ENCODE measurements around the gene ZSCAN10. TPM values are rescaled to one million over a fixed set of nuclear protein-coding genes. Genes with fewer than 3 reads are reported as not detected.

ZSCAN10 gene
- total and polyA plus RNA-seq, 8 donors, result 0.35 TPM; not detected in 7

DNA sequence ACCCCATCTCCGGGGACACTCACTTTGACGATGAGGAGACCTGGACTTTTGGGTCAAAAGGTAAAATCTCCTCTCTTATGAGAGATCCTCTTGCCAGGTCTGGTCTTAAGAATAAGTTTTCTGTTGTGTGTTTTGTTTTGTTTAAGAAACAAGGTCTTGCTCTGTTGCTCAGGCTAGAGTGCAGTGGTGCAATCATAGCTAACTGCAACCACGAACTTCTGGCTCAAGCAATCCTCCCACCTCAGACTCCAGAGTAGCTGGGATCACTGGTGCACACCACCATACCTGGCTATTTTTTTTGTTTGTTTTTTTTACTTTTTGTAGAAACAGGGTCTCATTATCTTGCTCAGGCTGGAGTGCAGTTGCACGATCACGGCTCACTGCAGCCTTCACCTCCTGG is 48.6 kb downstream of the ZSCAN10 start:
- ATAC-seq (no peak), FAIRE-seq (no peak), DNase-seq (no peak)
- WGBS, 2 donors, result 71 to 81% methylated on average over 5 of the region's 5 CpGs
- no peaks in the 10 kb centered on the region for H3K36me3 ChIP-seq
- TF ChIP-seq, protein P1, sequence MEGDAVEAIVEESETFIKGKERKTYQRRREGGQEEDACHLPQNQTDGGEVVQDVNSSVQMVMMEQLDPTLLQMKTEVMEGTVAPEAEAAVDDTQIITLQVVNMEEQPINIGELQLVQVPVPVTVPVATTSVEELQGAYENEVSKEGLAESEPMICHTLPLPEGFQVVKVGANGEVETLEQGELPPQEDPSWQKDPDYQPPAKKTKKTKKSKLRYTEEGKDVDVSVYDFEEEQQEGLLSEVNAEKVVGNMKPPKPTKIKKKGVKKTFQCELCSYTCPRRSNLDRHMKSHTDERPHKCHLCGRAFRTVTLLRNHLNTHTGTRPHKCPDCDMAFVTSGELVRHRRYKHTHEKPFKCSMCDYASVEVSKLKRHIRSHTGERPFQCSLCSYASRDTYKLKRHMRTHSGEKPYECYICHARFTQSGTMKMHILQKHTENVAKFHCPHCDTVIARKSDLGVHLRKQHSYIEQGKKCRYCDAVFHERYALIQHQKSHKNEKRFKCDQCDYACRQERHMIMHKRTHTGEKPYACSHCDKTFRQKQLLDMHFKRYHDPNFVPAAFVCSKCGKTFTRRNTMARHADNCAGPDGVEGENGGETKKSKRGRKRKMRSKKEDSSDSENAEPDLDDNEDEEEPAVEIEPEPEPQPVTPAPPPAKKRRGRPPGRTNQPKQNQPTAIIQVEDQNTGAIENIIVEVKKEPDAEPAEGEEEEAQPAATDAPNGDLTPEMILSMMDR (IDR thresholded peaks at IDR 0.05), result no peak
- peaks cover 0 to 18% (median 0%) of the 10 kb centered on the region in 4 donors for H3K27me3 ChIP-seq
- H3K27ac ChIP-seq, result no peak overlapping the region
- no peaks in the 10 kb centered on the region for H3K9me3 ChIP-seq
- H3K4me3 ChIP-seq, result no peak overlapping the region
- intact Hi-C loops (cut with DNase I), result no loop called here
- peaks cover 0 to 12% (median 12%) of the 10 kb centered on the region in 3 donors for H3K4me1 ChIP-seq

- FAIRE-seq (no peak), DNase-seq (peak in 1 of 6 donors; percentile 55), ATAC-seq (no peak)
- Histone ChIP-seq H3K27me3 (peaks cover 0 to 20% (median 0%) of the 10 kb centered on the region in 4 donors), H3K4me3 (no peak overlapping the region), H3K4me1 (peaks cover 0 to 15% (median 12%) of the 10 kb centered on the region in 3 donors), H3K27ac (no peak overlapping the region), H3K9me3 (no peaks in the 10 kb centered on the region), H3K36me3 (no peaks in the 10 kb centered on the region)
- TF ChIP-seq, protein P1 (IDR thresholded peaks at IDR 0.05), result no peak
- intact Hi-C loops (cut with DNase I), result no loop called here
- 72 to 73% methylated on average over 26 of the region's 26 CpGs for WGBS, 2 donors
These were observed 49.1 kb downstream of the ZSCAN10 start for GRCh38 chr16:3049921-3050481.

DNA sequence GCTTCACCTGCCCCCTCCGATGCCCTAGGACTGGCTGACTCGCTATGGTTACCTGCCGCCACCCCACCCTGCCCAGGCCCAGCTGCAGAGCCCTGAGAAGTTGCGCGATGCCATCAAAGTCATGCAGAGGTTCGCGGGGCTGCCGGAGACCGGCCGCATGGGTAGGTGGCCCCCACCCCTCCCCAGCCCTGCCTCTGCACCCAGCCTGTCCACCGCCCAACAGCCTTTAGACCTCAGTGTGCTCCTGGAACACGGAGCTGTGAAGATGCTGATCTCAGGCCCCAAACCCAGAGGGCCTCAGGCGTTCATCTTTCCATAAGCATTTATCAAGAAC is 51.7 kb downstream of the ZSCAN10 start:
- DNase-seq, result peak in 1 of 6 donors; percentile 70
- ATAC-seq, result peak in 1 of 4 donors; percentile 4

DNA sequence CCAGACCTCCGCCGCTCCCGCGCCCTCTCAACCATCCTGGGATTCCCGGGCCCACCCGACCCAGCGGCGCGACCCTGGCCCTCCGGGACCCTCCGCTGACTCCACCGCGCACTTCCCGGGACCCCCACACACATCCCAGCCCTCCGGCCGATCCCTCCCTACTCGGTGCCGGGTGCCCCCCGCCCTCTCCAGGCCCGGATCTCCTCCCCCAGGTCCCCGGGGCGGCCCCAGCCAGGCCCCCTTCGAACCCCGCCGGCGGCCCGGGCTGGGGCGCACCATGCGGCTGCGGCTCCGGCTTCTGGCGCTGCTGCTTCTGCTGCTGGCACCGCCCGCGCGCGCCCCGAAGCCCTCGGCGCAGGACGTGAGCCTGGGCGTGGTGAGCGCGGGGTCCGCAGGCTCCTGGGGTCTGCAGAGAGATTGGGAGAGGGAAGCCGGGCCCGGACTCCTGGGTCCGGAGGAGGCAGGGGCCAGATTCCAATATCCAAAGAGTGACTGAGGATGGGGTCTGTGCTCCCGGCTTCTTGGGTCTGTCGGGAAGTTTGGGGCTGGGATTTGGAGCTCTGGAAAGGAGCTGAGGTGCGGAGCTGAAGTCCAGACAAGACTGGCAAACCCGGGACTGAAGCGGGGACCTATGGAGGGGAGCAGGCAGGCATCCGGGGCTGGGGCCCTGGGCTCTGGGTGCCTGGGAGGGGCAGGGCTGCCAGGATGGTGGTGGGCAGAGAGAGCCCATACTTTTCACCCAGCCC is 52.3 kb downstream of the ZSCAN10 start:
- DNase-seq, result peak in 2 of 6 donors; percentile 64 to 77
- Histone ChIP-seq H3K9me3 (no peaks in the 10 kb centered on the region), H3K27ac (no peak overlapping the region), H3K36me3 (no peaks in the 10 kb centered on the region), H3K4me3 (peak overlapping the region in 2 of 4 donors; percentile 29 to 56), H3K27me3 (peaks cover 0 to 32% (median 0%) of the 10 kb centered on the region in 4 donors), H3K4me1 (peaks cover 0 to 15% (median 12%) of the 10 kb centered on the region in 3 donors)
- WGBS, 2 donors, result 6 to 7% methylated on average over 28 to 54 of the region's 54 CpGs
- ATAC-seq, result peak in 2 of 4 donors; percentile 18 to 22
- TF ChIP-seq, protein P1 (IDR thresholded peaks at IDR 0.05), result no peak
- intact Hi-C loops (cut with DNase I), result no loop called here
- FAIRE-seq, result no peak

More for the DNA sequence above, 51.7 kb downstream of the ZSCAN10 start:
- H3K36me3 ChIP-seq, result no peaks in the 10 kb centered on the region
- TF ChIP-seq, protein P1 (IDR thresholded peaks at IDR 0.05), result no peak
- 40 to 41% methylated on average over 13 of the region's 13 CpGs for WGBS, 2 donors
- no peak overlapping the region for H3K27ac ChIP-seq
- H3K9me3 ChIP-seq, result no peaks in the 10 kb centered on the region
- intact Hi-C loops (cut with DNase I), result no loop called here
- no peak overlapping the region for H3K4me3 ChIP-seq
- H3K27me3 ChIP-seq, result peaks cover 0 to 32% (median 0%) of the 10 kb centered on the region in 4 donors
- H3K4me1 ChIP-seq, result peaks cover 0 to 15% (median 12%) of the 10 kb centered on the region in 3 donors
- FAIRE-seq, result no peak
